Measurements from ENCODE around the gene TNNI2. TPM values are rescaled to one million over a fixed set of nuclear protein-coding genes. Genes with fewer than 3 reads are reported as not detected.

Gene TNNI2
- polyA plus RNA-seq, 1 donor from 2014 or later = not detected

GRCh38 chr11:1870326-1870696 lies 31.5 kb downstream of the TNNI2 start:
- Histone ChIP-seq H3K4me2 (ENCODE audit: low read length) (no peak overlapping the region), H3K79me2 (replicated peaks; ENCODE audit: insufficient read depth, low read length) (no peaks in the 10 kb centered on the region), H3K36me3 (ENCODE audit: insufficient read depth, low read length) (no peaks in the 10 kb centered on the region), H2AFZ (ENCODE audit: low read depth, low read length) (no peak overlapping the region), H3K9ac (ENCODE audit: low read length) (no peak overlapping the region), H3F3A (ENCODE audit: insufficient read depth, low read length, poor library complexity, severe bottlenecking) (no peaks in the 10 kb centered on the region), H3K9me2 (ENCODE audit: insufficient read depth, low read length) (no peaks in the 10 kb centered on the region), H3K4me3 (ENCODE audit: low read length) (no peak overlapping the region), H4K20me1 (ENCODE audit: insufficient read depth) (no peaks in the 10 kb centered on the region), H3K9me3 (ENCODE audit: low read length) (no peaks in the 10 kb centered on the region), H3K27ac (ENCODE audit: low read length) (no peak overlapping the region), H3K27me3 (ENCODE audit: insufficient read depth, low read depth, low read length) (no peaks in the 10 kb centered on the region)
- TF ChIP-seq REST (IDR thresholded peaks at IDR 0.05; ENCODE audit: borderline replicate concordance) = no peak
- no peak for TF ChIP-seq EP300 (conservative IDR thresholded peaks at IDR 0.05; ENCODE audit: poor library complexity, severe bottlenecking)
- no peak for TF ChIP-seq CTCF (IDR thresholded peaks at IDR 0.05; ENCODE audit: poor library complexity, severe bottlenecking)
- no peak for TF ChIP-seq RAD21 (conservative IDR thresholded peaks at IDR 0.05)
- no peak for TF ChIP-seq SMC3 (conservative IDR thresholded peaks at IDR 0.05; ENCODE audit: poor library complexity)
- no peak for TF ChIP-seq POLR2AphosphoS5 (IDR thresholded peaks at IDR 0.05)
- TF ChIP-seq EZH2 (IDR thresholded peaks at IDR 0.05; ENCODE audit: borderline replicate concordance, insufficient read depth, low read length, poor library complexity, severe bottlenecking) = no peak

GRCh38 chr11:1870721-1871466 lies 32.1 kb downstream of the TNNI2 start:
- H3K9me3 ChIP-seq (ENCODE audit: low read length) = no peaks in the 10 kb centered on the region
- H3K9ac ChIP-seq (ENCODE audit: low read length) = no peak overlapping the region
- H3K9me2 ChIP-seq (ENCODE audit: insufficient read depth, low read length) = no peaks in the 10 kb centered on the region
- no peaks in the 10 kb centered on the region for H3K27me3 ChIP-seq (ENCODE audit: insufficient read depth, low read depth, low read length)
- no peaks in the 10 kb centered on the region for H3F3A ChIP-seq (ENCODE audit: insufficient read depth, low read length, poor library complexity, severe bottlenecking)
- H4K20me1 ChIP-seq (ENCODE audit: insufficient read depth) = no peaks in the 10 kb centered on the region
- no peak overlapping the region for H3K4me2 ChIP-seq (ENCODE audit: low read length)
- H3K79me2 ChIP-seq (replicated peaks; ENCODE audit: insufficient read depth, low read length) = no peaks in the 10 kb centered on the region
- no peak overlapping the region for H3K4me3 ChIP-seq (ENCODE audit: low read length)
- H3K36me3 ChIP-seq (ENCODE audit: insufficient read depth, low read length) = no peaks in the 10 kb centered on the region
- H3K27ac ChIP-seq (ENCODE audit: low read length) = no peak overlapping the region
- no peak for TF ChIP-seq EP300 (conservative IDR thresholded peaks at IDR 0.05; ENCODE audit: poor library complexity, severe bottlenecking)
- no peak for TF ChIP-seq RAD21 (conservative IDR thresholded peaks at IDR 0.05)
- TF ChIP-seq EZH2 (IDR thresholded peaks at IDR 0.05; ENCODE audit: borderline replicate concordance, insufficient read depth, low read length, poor library complexity, severe bottlenecking) = no peak
- TF ChIP-seq SMC3 (conservative IDR thresholded peaks at IDR 0.05; ENCODE audit: poor library complexity) = no peak
- no peak for TF ChIP-seq MXI1 (conservative IDR thresholded peaks at IDR 0.05; ENCODE audit: poor library complexity, severe bottlenecking)
- TF ChIP-seq REST (IDR thresholded peaks at IDR 0.05; ENCODE audit: borderline replicate concordance) = no peak
- no peak for TF ChIP-seq POLR2AphosphoS5 (IDR thresholded peaks at IDR 0.05)
- no peak overlapping the region for H2AFZ ChIP-seq (ENCODE audit: low read depth, low read length)
